GM10248 (cell line): ENCODE results near the gene NYAP2.

Experiments
- CTCF ChIA-PET: fragments of 300-600 bp; sonication (Branson Sonifier 250); formaldehyde crosslinking; extraction: SDS; loops from one replicate; lab custom pipeline; 2021; ENCODE audit warnings: antibody characterized with exemption; lab: Yijun Ruan, JAX
- POLR2A ChIA-PET: fragments of 350-650 bp; sonication (Branson Sonifier 250); formaldehyde crosslinking; extraction: SDS; loops from one replicate; lab custom pipeline; 2020; ENCODE audit warnings: antibody characterized with exemption; lab: Yijun Ruan, JAX
- DNase-seq: peaks from one replicate; pipeline ENCODE4 v3.0.0; 2012; ENCODE audit errors: extremely low spot score
- TF ChIP-seq, protein P1 (sequence below): IDR thresholded peaks from 2 replicates; pipeline ENCODE4 v1.5.1; 2012; ENCODE audit warnings: mild to moderate bottlenecking, low read depth; ENCODE audit errors: extremely low read depth, missing control alignments, control extremely low read depth

Gene NYAP2

GRCh38 chr2:225379856-225380255 lies 19.7 kb upstream of the NYAP2 start:
- ChIA-PET POLR2A (no interaction called here), CTCF (no interaction called here)
- DNase-seq, result no peak
- TF ChIP-seq, protein P1, sequence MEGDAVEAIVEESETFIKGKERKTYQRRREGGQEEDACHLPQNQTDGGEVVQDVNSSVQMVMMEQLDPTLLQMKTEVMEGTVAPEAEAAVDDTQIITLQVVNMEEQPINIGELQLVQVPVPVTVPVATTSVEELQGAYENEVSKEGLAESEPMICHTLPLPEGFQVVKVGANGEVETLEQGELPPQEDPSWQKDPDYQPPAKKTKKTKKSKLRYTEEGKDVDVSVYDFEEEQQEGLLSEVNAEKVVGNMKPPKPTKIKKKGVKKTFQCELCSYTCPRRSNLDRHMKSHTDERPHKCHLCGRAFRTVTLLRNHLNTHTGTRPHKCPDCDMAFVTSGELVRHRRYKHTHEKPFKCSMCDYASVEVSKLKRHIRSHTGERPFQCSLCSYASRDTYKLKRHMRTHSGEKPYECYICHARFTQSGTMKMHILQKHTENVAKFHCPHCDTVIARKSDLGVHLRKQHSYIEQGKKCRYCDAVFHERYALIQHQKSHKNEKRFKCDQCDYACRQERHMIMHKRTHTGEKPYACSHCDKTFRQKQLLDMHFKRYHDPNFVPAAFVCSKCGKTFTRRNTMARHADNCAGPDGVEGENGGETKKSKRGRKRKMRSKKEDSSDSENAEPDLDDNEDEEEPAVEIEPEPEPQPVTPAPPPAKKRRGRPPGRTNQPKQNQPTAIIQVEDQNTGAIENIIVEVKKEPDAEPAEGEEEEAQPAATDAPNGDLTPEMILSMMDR, result no peak

GRCh38 chr2:225381609-225382008 lies 17.9 kb upstream of the NYAP2 start:
- no peak for DNase-seq
- ChIA-PET CTCF (interaction anchor here (2.0 kb wide), 1 partner anchor 13 kb away, joined by 6 read pairs; no protein-coding TSS in a partner anchor), POLR2A (no interaction called here)
- TF ChIP-seq, protein P1, result no peak

DNA sequence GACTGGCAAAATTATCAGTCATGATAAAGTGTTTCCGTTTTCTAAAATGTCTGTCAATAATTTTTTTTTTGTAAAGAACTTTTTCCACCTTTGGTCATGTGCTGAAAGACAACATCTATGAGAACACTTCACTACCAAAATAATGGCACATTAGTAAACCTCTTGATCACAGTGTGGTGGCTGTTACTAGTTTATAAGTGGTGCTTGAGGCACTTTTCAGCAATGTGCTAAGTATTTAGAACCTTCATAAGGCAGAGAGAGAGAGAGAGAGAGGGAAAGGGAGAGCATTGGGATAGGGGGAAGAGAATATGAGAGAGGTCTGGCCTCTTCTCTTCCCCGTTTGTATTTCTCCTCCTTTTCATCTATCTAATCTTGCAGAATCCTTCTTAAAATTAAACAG lies 1.1 kb upstream of the NYAP2 start:
- POLR2A ChIA-PET, result no interaction called here
- DNase-seq, result no peak
- CTCF ChIA-PET, result no interaction called here
- TF ChIP-seq, protein P1, result no peak

GRCh38 chr2:225400060-225400511 lies 576 bp downstream of the NYAP2 start:
- DNase-seq, result no peak

GRCh38 chr2:225400546-225401400 lies 1.3 kb downstream of the NYAP2 start:
- DNase-seq, result no peak
- ChIA-PET POLR2A (no interaction called here), CTCF (interaction anchor here (1.3 kb wide), 1 partner anchor 8 kb away, joined by 4 read pairs; no protein-coding TSS in a partner anchor)
- TF ChIP-seq, protein P1, result no peak

More at GRCh38 chr2:225400060-225400511, 576 bp downstream of the NYAP2 start:
- ChIA-PET CTCF (interaction anchor here (1.3 kb wide), 1 partner anchor 8 kb away, joined by 4 read pairs; no protein-coding TSS in a partner anchor), POLR2A (no interaction called here)
- TF ChIP-seq, protein P1, result no peak

GRCh38 chr2:225402210-225402776 lies 2.8 kb downstream of the NYAP2 start:
- ChIA-PET CTCF (interaction anchor here (1.5 kb wide), 1 partner anchor 8 kb away, joined by 4 read pairs; no protein-coding TSS in a partner anchor), POLR2A (no interaction called here)
- TF ChIP-seq, protein P1, result no peak
- no peak for DNase-seq
